NK-92 treated with Interleukin-12 subunit alpha and Interleukin-12 subunit beta, amount 100 ng/mL, for 24 hours (cell line): Measurements from ENCODE around the gene RPL38.

ENCODE experiments used
- DNase-seq: peaks from one replicate; lab custom pipeline; 2025; lab: John Stamatoyannopoulos, UW

The RPL38 gene

DNA sequence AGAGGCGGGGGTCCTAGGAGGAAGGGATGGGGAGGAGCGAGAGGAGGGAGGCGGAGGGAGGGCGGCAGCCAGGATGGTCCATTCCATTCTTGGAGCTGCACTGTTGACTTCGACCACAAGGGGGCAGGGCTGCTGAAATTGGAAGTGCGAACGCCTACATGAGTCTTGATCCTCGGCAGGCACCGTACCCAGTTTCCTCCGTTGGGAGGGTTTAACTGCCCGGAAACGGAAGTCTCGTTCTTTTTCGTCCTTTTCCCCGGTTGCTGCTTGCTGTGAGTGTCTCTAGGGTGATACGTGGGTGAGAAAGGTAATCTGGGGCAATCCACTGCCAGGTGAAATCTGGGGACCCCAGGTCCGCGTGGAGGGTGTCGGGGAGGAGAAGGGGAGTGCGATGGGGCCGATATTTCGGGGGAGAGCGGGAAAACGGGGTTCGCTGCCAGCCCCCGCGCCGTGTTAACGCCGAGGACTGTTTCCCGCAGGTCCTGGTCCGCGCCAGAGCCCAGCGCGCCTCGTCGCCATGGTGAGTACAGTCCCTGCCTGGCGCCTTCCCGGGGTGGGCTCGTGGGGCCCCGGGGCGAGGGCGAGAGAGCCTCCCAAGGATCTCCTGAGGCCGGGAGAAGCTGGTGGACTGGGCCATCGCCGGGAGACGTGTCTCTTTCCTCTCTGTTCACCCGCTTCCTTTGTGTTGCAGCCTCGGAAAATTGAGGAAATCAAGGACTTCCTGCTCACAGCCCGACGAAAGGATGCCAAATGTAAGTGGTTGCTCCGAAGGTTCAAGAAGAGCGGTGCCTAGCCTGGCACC lies at the start of gene RPL38:
RPL38 (plus strand) TSS at position 240 of the 802 bp plus-strand sequence; CDS start at position 518, 278 bp downstream.
- peak; percentile 91 for DNase-seq

GRCh38 chr17:74153821-74154430 lies 49.6 kb upstream of the RPL38 start:
- DNase-seq: no peak

DNA sequence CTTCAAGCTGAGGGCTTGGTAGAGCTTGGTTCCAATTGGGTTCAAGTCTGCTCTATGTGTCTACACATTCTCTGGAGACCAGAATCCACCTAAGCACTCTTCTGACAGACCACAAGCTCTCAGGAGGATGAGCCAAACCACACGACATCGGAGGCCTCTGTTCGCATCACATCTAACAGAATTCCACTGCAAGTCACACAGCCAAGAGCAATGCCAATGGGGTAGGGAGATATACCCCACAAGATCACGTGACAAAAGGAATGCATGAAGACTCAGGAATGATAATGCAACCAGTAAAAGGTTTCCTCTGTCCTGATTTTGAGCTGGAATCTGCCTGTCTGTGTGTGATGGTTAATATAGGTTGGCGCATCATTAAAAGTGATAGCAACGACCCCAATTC lies 46.6 kb upstream of the RPL38 start:
- DNase-seq: no peak

DNA sequence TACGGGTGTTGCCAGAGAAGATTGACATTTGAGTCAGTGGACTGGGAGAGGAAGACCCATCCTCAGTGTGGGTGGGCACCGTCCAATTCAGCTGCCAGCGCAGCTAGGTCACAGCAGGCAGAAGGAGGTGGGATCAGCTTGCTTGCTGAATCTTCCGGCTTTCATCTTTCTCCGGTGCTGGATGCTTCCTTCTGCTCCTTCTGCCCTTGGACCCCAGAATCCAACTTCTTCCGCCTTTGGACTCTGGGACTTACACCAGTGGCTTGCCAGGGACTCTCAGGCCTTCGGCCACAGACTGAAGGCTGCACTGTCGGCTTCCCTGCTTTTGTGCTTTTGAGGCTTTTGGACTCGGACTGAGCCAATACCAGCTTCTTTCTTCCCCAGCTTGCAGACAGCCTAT lies 46.1 kb upstream of the RPL38 start:
- DNase-seq: no peak

GRCh38 chr17:74158761-74159160 lies 44.7 kb upstream of the RPL38 start:
- no peak for DNase-seq

DNA sequence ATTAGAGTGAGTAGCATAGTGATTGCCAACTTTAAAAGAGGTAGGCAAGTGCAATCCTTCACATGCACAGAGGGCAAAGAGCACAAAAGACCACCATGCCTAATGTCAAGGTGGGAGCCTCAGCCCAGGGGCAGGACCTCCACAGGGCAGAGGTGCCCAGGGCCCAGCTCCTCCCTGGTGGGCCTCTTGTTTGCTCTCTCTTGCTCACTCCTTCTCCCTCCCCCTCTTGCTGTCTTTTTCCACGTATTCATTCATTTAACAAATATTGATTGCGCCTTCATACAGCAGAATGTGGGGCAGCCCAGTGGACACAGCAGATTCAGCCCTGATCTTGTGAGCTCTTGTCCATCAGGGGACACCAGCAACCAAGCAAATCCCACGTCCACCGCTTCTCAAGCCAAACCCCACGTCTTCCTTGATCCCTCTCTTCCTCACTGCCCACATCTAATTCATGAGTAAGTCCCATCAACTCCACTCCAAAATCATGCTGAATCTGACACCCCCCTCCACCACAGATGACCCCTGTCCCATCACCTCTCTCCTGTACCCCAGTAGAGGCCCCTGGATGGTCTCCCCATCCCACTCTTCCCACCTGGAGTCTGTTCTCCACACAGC lies 44.1 kb upstream of the RPL38 start:
- DNase-seq: no peak

- no peak for DNase-seq
Measured at GRCh38 chr17:74160656-74161502, 42.6 kb upstream of the RPL38 start.

DNA sequence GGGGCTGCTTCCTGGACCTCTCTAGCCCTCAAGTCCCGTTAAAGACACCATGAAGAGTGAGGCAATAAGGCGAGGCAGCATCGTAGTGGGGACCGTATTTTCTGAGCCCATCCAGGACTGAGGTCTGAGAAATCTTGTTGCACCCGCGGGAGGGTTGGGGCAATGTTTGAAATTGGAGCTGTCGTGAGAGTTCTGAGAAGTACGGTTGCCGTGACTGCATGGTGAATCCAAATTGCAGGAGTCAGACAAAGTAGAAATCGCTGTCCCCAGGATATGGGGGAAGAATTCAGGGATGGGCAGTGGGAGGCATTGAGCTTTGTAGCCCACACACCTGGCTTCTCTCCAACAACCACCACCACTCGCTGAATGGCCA lies 42.0 kb upstream of the RPL38 start:
- no peak for DNase-seq

- no peak for DNase-seq
Measured at GRCh38 chr17:74163271-74163821, 40.1 kb upstream of the RPL38 start.

DNA sequence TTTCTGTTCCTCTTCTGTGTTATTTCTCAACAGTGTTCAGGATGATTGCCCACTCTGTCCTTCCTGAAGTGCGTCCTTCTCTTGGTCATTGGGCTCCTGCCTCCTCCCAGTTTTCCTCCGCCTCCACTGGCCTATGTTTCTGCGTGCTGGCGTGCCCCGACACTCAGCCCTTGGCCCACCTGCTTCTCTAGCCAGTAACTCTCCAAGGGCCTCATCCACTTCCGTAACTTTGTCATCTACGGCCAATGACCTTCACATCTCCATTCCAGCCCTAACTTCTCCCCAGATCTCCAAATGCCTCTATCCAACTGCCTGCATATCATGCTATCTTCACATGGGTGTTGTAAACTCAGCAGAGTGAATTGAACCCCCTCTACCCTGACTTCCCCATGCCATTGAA lies 39.6 kb upstream of the RPL38 start:
- DNase-seq: no peak

- no peak for DNase-seq
Measured at GRCh38 chr17:74164446-74165045, 38.9 kb upstream of the RPL38 start.

DNA sequence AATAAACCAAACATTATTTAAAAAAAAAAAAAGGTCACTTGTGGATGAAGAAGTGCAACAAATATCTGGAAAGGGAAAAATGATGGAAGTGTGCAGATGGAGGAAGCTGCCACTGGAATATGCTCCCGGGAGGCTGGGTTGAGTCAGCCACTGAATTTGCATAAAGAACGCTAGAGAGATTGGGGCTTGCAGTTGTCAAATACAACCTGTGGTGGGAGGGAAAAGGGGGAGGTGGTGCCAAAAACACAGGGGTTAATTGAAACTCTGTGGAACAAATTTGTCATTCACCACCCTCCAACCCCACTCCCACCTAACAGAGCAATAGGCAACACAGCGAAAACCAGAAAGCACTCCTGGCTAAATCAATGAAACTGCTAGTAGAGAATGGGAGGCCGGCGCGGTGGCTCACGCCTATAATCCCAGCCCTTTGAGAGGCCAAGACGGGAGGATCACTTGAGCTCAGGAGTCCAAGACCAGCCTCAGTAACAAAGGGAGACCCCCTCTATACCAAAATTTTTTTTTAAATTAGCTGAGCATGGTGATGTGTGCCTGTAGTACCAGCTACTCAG lies 37.6 kb upstream of the RPL38 start:
- no peak for DNase-seq

DNA sequence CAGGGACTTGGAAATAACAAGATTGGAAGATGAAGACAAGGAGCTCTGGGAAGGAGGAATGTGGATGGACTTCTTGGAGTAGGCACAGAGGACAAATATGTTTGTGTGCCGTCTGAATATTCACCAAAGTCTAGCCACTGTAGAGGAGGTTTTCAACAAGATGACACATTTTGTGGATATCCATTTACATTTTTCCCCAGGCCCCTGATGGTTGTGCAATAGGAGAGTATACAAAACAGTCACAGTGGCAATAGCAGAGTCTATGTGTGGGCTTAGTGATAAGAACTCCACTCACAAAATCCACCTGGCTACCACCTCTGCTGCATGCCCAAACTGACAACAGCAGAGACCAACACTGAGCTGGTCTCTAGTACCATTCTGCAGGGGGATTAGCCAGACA lies 32.6 kb upstream of the RPL38 start:
- DNase-seq: no peak

DNA sequence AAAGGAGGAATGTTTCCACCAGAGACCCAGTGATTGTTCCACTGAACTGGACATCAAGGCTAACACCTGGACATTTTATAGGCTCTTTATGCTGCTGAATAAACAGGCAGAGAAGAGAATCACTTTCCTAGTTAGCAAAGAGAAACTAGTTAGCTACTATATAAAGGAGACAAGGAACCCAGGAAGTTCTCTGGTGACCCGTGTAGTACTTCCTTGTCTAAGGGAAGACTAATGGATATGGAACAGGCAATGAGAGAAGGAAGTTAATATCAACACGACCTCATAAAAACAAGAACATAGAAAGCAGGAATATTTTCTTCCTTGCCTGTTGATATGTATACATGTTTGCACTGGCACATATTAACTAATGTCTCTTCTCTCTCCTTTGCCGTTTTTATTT lies 30.8 kb upstream of the RPL38 start:
- no peak for DNase-seq

- DNase-seq: peak; percentile 8
Measured at GRCh38 chr17:74176546-74177001, 26.9 kb upstream of the RPL38 start.

DNA sequence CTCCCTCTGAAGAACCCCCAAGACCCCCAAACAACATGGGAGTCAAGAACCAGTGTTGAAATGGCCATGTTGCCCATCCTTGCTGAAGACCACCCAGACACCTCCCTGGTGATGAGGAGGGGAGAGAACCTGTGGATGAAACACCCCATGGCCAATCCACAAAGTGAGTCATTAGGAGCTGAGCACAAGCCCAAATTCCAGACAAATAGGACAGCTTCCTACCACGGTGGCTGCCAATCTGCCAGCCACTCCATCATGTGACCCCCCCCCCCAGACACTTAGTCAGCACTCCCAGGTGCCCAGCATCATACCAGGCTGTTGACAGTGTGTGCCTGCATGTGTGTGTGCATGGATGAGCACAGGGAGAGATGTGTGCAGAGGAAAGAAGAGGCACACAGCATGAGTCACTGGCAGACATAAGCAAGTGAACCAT lies 26.4 kb upstream of the RPL38 start:
- DNase-seq: no peak

- DNase-seq: no peak
Measured at GRCh38 chr17:74179576-74179975, 23.9 kb upstream of the RPL38 start.

DNA sequence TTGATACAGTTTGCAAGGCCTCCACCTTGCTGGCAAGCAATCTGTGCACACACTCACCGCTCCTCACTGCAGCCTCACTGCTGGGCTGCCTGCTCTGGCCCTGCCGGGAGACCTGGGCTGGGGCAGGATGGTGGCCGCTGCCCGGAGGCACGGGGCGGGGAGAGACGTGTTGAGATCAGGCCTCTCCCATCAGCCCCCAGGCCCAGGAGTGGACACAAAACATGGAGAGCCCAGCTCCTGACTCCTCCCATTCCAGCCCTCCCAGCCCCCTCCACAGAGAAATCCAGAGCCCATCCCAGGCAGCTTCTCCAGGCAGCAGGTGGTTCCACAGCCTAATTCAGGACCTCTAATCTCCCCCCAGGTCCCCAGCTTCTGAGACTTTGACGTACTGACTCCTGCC lies 23.1 kb upstream of the RPL38 start:
- no peak for DNase-seq

GRCh38 chr17:74181341-74181740 lies 22.1 kb upstream of the RPL38 start:
- no peak for DNase-seq

DNA sequence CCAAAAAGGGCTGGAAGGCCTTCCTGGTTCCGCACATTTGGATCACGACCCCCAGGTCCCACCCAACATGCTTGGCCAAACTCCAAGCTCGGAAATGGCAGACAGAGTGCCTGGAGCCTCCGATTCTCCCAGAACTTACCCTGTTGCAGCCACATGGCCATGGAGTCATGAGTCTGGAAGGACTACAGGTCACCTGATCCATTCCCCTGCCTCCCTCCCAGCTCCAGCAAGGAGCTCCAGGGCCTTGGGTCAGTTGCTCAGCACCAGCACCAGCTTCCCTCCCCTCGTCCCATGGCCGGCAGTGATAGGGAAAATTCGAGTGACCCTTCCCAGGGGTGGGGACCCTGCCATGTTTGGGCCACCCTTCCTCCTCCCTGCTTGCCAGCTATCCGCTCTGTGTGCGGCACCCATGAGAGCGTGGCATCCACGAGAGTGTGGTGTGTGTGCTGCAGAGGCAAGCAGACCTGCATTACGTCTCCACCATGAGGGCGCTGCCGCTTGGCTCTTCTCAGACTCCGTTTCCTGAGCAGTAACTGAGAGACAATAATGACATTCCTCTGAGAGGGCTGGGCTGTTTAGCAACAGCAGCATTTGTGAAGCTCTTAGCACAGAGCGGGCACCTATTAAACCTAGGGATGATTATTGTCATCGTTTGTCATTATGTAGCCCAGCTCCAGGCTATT lies 21.3 kb upstream of the RPL38 start:
- no peak for DNase-seq

- no peak for DNase-seq
Measured at GRCh38 chr17:74183411-74183810, 20.1 kb upstream of the RPL38 start.
